CD8-positive, alpha-beta memory T cell (primary cell): ENCODE measurements around the gene FBXW8. TPM values are rescaled to one million over a fixed set of nuclear protein-coding genes. Genes with fewer than 3 reads are reported as not detected.
A peak's percentile ranks its signal among the peaks of the same experiment; 100 is the strongest.

Source experiments
- CTCF ChIA-PET: fragments of 350-600 bp; sonication (Branson Sonifier 250); formaldehyde crosslinking; loops from one replicate; lab custom pipeline; 2021; ENCODE audit warnings: antibody characterized with exemption; lab: Charles Lee
- POLR2A ChIA-PET: fragments of 350-600 bp; sonication (Branson Sonifier 250); formaldehyde crosslinking; loops from one replicate; lab custom pipeline; 2021; ENCODE audit warnings: antibody characterized with exemption; lab: Charles Lee
- DNase-seq, 5 donors: peaks; one replicate each; pipeline versions ENCODE4 v3.0.0 to v3.0.0-alpha.2; 2020 to 2022; ENCODE audit warnings: mixed read lengths in 1 of 5
- H3K27ac ChIP-seq: one replicate; pipeline ENCODE4 v1.7.0; 2013; ENCODE audit warnings: low read depth, mild to moderate bottlenecking, low read length, moderate library complexity
- H3K27me3 ChIP-seq: 2 replicates; pipeline ENCODE4 v1.7.0; 2013; ENCODE audit warnings: low read length, mild to moderate bottlenecking; ENCODE audit not compliant: insufficient read depth, poor library complexity, severe bottlenecking
- H3K36me3 ChIP-seq: 2 replicates; pipeline ENCODE4 v1.7.0; 2013; ENCODE audit warnings: mild to moderate bottlenecking, low read length, moderate library complexity; ENCODE audit not compliant: insufficient read depth
- H3K4me1 ChIP-seq: 2 replicates; pipeline ENCODE4 v1.7.0; 2013; ENCODE audit warnings: mild to moderate bottlenecking, low read length, moderate library complexity; ENCODE audit not compliant: insufficient read depth
- H3K4me3 ChIP-seq: 2 replicates; pipeline ENCODE4 v1.7.0; 2013; ENCODE audit warnings: mild to moderate bottlenecking, low read length
- H3K9me3 ChIP-seq: 2 replicates; pipeline ENCODE4 v1.7.0; 2013; ENCODE audit warnings: mild to moderate bottlenecking, low read length
- H3K27ac Mint-ChIP-seq, 8 donors: one replicate each; pipeline ENCODE4 v1.8.0; 2020 to 2021; ENCODE audit warnings: mixed read lengths in 8 of 8, mild to moderate bottlenecking in 6 of 8, inconsistent platforms in 3 of 8, moderate library complexity in 3 of 8
- H3K27me3 Mint-ChIP-seq, 2 donors: one replicate each; pipeline ENCODE4 v1.8.0; 2020 to 2021; ENCODE audit warnings: mixed read lengths in 2 of 2, mild to moderate bottlenecking in 1 of 2, moderate library complexity in 1 of 2
- H3K36me3 Mint-ChIP-seq, 3 donors: one replicate each; pipeline ENCODE4 v1.8.0; 2020 to 2021; ENCODE audit warnings: mixed read lengths in 3 of 3, inconsistent platforms in 1 of 3, mild to moderate bottlenecking in 1 of 3
- H3K4me1 Mint-ChIP-seq, 3 donors: one replicate each; pipeline ENCODE4 v1.8.0; 2020 to 2021; ENCODE audit warnings: mixed read lengths in 3 of 3, inconsistent platforms in 1 of 3, mild to moderate bottlenecking in 1 of 3
- H3K4me3 Mint-ChIP-seq, 7 donors: one replicate each; pipeline ENCODE4 v1.8.0; 2020 to 2021; ENCODE audit warnings: mixed read lengths in 7 of 7, mild to moderate bottlenecking in 6 of 7, moderate library complexity in 4 of 7, inconsistent platforms in 2 of 7
- H3K9me3 Mint-ChIP-seq, 5 donors: one replicate each; pipeline ENCODE4 v1.8.0; 2020 to 2022; ENCODE audit warnings: mixed read lengths in 5 of 5, mild to moderate bottlenecking in 3 of 5, moderate library complexity in 2 of 5, inconsistent platforms in 1 of 5
- polyA plus RNA-seq: library from polyadenylated mRNA; unstranded; fragments of 300-500 nt; fragmentation: Illumina TruSeq; gene quantifications from one replicate; pipeline ENCODE4 v1.2.3, GENCODE V29; 2021
- total RNA-seq, 2 experiments: library from RNA; stranded (reverse); gene quantifications; one replicate each; pipeline ENCODE4 v1.2.3, GENCODE V29; 2021

Gene FBXW8
- total and polyA plus RNA-seq, 3 experiments from 2014 or later: 6.8 to 10.2 (median 9.3) TPM

- Histone ChIP-seq H3K4me1 (no peaks in the 10 kb centered on the region), H3K4me3 (no peak overlapping the region), H3K9me3 (no peaks in the 10 kb centered on the region), H3K27ac (no peak overlapping the region), H3K27me3 (no peaks in the 10 kb centered on the region), H3K36me3 (no peaks in the 10 kb centered on the region)
- peaks cover 0 to 2% of the 10 kb centered on the region in 2 donors for H3K27me3 Mint-ChIP-seq
- DNase-seq: no peak
- peaks cover 28 to 55% (median 35%) of the 10 kb centered on the region in 3 donors for H3K36me3 Mint-ChIP-seq
- peak overlapping the region in 2 of 8 donors; percentile 81 to 90 for H3K27ac Mint-ChIP-seq
- ChIA-PET POLR2A (no interaction called here), CTCF (no interaction called here)
- H3K4me1 Mint-ChIP-seq: peaks cover 0 to 5% (median 0%) of the 10 kb centered on the region in 3 donors
- no peak overlapping the region for H3K4me3 Mint-ChIP-seq
- peaks cover 6 to 15% (median 8%) of the 10 kb centered on the region in 5 donors for H3K9me3 Mint-ChIP-seq
Observed at GRCh38 chr12:116943419-116944372, 32.9 kb downstream of the FBXW8 start.

GRCh38 chr12:116945886-116946550, 35.3 kb downstream of the FBXW8 start:
- POLR2A ChIA-PET: no interaction called here
- Histone ChIP-seq H3K36me3 (peaks cover 6% of the 10 kb centered on the region), H3K4me1 (no peaks in the 10 kb centered on the region), H3K27me3 (no peaks in the 10 kb centered on the region), H3K9me3 (no peaks in the 10 kb centered on the region), H3K4me3 (no peak overlapping the region), H3K27ac (no peak overlapping the region)
- H3K27ac Mint-ChIP-seq: peak overlapping the region in 1 of 8 donors; percentile 38
- H3K9me3 Mint-ChIP-seq: peaks cover 6 to 15% (median 8%) of the 10 kb centered on the region in 5 donors
- CTCF ChIA-PET: interaction anchor here (0.9 to 1.2 kb wide), 2 partner anchors 9 to 13 kb away, joined by 3 to 4 read pairs; no protein-coding TSS in a partner anchor
- H3K4me1 Mint-ChIP-seq: peaks cover 0 to under 1% (median 0%) of the 10 kb centered on the region in 3 donors
- no peak for DNase-seq
- no peak overlapping the region for H3K4me3 Mint-ChIP-seq
- H3K27me3 Mint-ChIP-seq: peaks cover 0 to 4% of the 10 kb centered on the region in 2 donors
- H3K36me3 Mint-ChIP-seq: peaks cover 29 to 67% (median 39%) of the 10 kb centered on the region in 3 donors

- H3K4me1 Mint-ChIP-seq: no peaks in the 10 kb centered on the region
- CTCF ChIA-PET: no interaction called here
- Histone ChIP-seq H3K4me1 (no peaks in the 10 kb centered on the region), H3K36me3 (peaks cover 6% of the 10 kb centered on the region), H3K27me3 (no peaks in the 10 kb centered on the region), H3K4me3 (no peak overlapping the region), H3K9me3 (no peaks in the 10 kb centered on the region), H3K27ac (no peak overlapping the region)
- peaks cover under 1 to 5% (median under 1%) of the 10 kb centered on the region in 5 donors for H3K9me3 Mint-ChIP-seq
- POLR2A ChIA-PET: no interaction called here
- no peak for DNase-seq
- peaks cover 0 to 2% of the 10 kb centered on the region in 2 donors for H3K27me3 Mint-ChIP-seq
- H3K27ac Mint-ChIP-seq: no peak overlapping the region
- peaks cover 26 to 61% (median 31%) of the 10 kb centered on the region in 3 donors for H3K36me3 Mint-ChIP-seq
- H3K4me3 Mint-ChIP-seq: no peak overlapping the region
Observed at GRCh38 chr12:116948298-116948697, 37.5 kb downstream of the FBXW8 start.

- no peaks in the 10 kb centered on the region for H3K27me3 ChIP-seq
- CTCF ChIA-PET: no interaction called here
- Mint-ChIP-seq H3K36me3 (peaks cover 10 to 49% (median 28%) of the 10 kb centered on the region in 3 donors), H3K4me1 (peaks cover 3 to 6% (median 4%) of the 10 kb centered on the region in 3 donors), H3K4me3 (no peak overlapping the region), H3K9me3 (no peaks in the 10 kb centered on the region), H3K27me3 (peaks cover 0 to 2% of the 10 kb centered on the region in 2 donors), H3K27ac (no peak overlapping the region)
- no peak for DNase-seq
- no peaks in the 10 kb centered on the region for H3K4me1 ChIP-seq
- no peak overlapping the region for H3K4me3 ChIP-seq
- no peaks in the 10 kb centered on the region for H3K9me3 ChIP-seq
- no peak overlapping the region for H3K27ac ChIP-seq
- POLR2A ChIA-PET: interaction anchor here (1.0 kb wide), 1 partner anchor 27 kb away, joined by 3 read pairs; no protein-coding TSS in a partner anchor
- peaks cover 6% of the 10 kb centered on the region for H3K36me3 ChIP-seq
Observed at GRCh38 chr12:116950628-116951325, 40.0 kb downstream of the FBXW8 start.

- Histone ChIP-seq H3K4me3 (no peak overlapping the region), H3K36me3 (no peaks in the 10 kb centered on the region), H3K4me1 (no peaks in the 10 kb centered on the region), H3K27ac (no peak overlapping the region), H3K9me3 (no peaks in the 10 kb centered on the region), H3K27me3 (no peaks in the 10 kb centered on the region)
- DNase-seq: no peak
- peaks cover 0 to 2% of the 10 kb centered on the region in 2 donors for H3K27me3 Mint-ChIP-seq
- ChIA-PET POLR2A (no interaction called here), CTCF (interaction anchor here (1.1 to 1.3 kb wide), 3 partner anchors 9 to 15 kb away, joined by 3 to 6 read pairs (median 4); no protein-coding TSS in a partner anchor)
- no peak overlapping the region for H3K4me3 Mint-ChIP-seq
- peak overlapping the region in 2 of 8 donors; percentile 77 to 82 for H3K27ac Mint-ChIP-seq
- H3K36me3 Mint-ChIP-seq: peaks cover 4 to 22% (median 9%) of the 10 kb centered on the region in 3 donors
- H3K9me3 Mint-ChIP-seq: no peaks in the 10 kb centered on the region
- H3K4me1 Mint-ChIP-seq: peaks cover 6 to 10% (median 6%) of the 10 kb centered on the region in 3 donors
Observed at GRCh38 chr12:116954710-116955381, 44.1 kb downstream of the FBXW8 start.

- no peaks in the 10 kb centered on the region for H3K36me3 ChIP-seq
- no peaks in the 10 kb centered on the region for H3K9me3 Mint-ChIP-seq
- peaks cover 11 to 17% (median 12%) of the 10 kb centered on the region in 3 donors for H3K4me1 Mint-ChIP-seq
- no peak overlapping the region for H3K4me3 ChIP-seq
- no peak overlapping the region for H3K27ac ChIP-seq
- no peaks in the 10 kb centered on the region for H3K27me3 Mint-ChIP-seq
- DNase-seq: peak in 2 of 5 donors; percentile 15 to 31
- peak overlapping the region in 1 of 8 donors; percentile 36 for H3K27ac Mint-ChIP-seq
- H3K27me3 ChIP-seq: no peaks in the 10 kb centered on the region
- POLR2A ChIA-PET: no interaction called here
- H3K9me3 ChIP-seq: no peaks in the 10 kb centered on the region
- no peak overlapping the region for H3K4me3 Mint-ChIP-seq
- H3K4me1 ChIP-seq: no peaks in the 10 kb centered on the region
- CTCF ChIA-PET: interaction anchor here (1.0 to 1.3 kb wide), 7 partner anchors 10 to 252 kb away, joined by 3 to 6 read pairs (median 4); no protein-coding TSS in a partner anchor
- peaks cover 4 to 17% (median 9%) of the 10 kb centered on the region in 3 donors for H3K36me3 Mint-ChIP-seq
Observed at GRCh38 chr12:116955382-116956021, 44.8 kb downstream of the FBXW8 start.
